HepG2 (cell line): ENCODE measurements around the gene DLL4. TPM values are rescaled to one million over a fixed set of nuclear protein-coding genes. Genes with fewer than 3 reads are reported as not detected.
A peak's percentile ranks its signal among the peaks of the same experiment; 100 is the strongest.

Source experiments
- ATAC-seq: fragments of 200-7000 bp; cut with Tn5 transposase; 3 replicates; pipeline ENCODE4 v1.9.1; 2020; ENCODE audit warnings: mild to moderate bottlenecking, moderate library complexity
- BruUV-seq: library from RNA; stranded (reverse); fragments of 400-500 nt; replicated peaks from 2 replicates; lab custom pipeline; 2021; lab: Mats Ljungman, UMichigan
- CTCF ChIA-PET: fragments of 300-600 bp; formaldehyde crosslinking; extraction: SDS; loops from one replicate; lab custom pipeline; 2021; ENCODE audit warnings: low total read pairs, inconsistent platforms, low intra/inter-chr PET ratio; lab: Yijun Ruan, JAX
- POLR2A ChIA-PET: fragments of 350-600 bp; sonication (Branson Sonifier 250); formaldehyde crosslinking; loops from one replicate; lab custom pipeline; 2020; ENCODE audit warnings: antibody characterized with exemption, inconsistent platforms; lab: Yijun Ruan, JAX
- DNase-seq: peaks from one replicate; pipeline ENCODE4 v3.0.0-alpha.2; 2015; ENCODE audit warnings: low spot score
- FAIRE-seq: peaks from 3 replicates; lab custom pipeline; 2011; peaks lifted over from hg19 to GRCh38; lab: Jason Lieb, UNC
- H2AFZ ChIP-seq: one replicate; pipeline ENCODE4 v1.6.1; 2011; ENCODE audit warnings: low read length, inconsistent platforms
- H3K27ac ChIP-seq: fragments of 300-600 bp; 3 replicates; pipeline ENCODE4 v1.8.0; 2011; ENCODE audit warnings: mixed run types, mild to moderate bottlenecking, mixed read lengths, low read length, inconsistent platforms; ENCODE audit not compliant: insufficient read depth; ENCODE audit errors: extremely low read length
- H3K27me3 ChIP-seq, 2 experiments: fragments of 200-600 bp in 1 of 2; 2 replicates in 1 of 2; 3 replicates in 1 of 2; pipeline versions ENCODE4 v1.6.0 to v1.8.0; 2011; ENCODE audit warnings: low read length in 2 of 2, mild to moderate bottlenecking in 2 of 2, moderate library complexity in 2 of 2, inconsistent platforms in 1 of 2; ENCODE audit not compliant: insufficient read depth in 2 of 2, control insufficient read depth in 1 of 2
- H3K36me3 ChIP-seq, 2 experiments: fragments of 200-600 bp in 1 of 2; replicated peaks in 1 of 2; 2 replicates in 1 of 2; 3 replicates in 1 of 2; pipeline versions ENCODE4 v1.5.1 to v1.8.0; 2011; ENCODE audit warnings: low read length in 2 of 2, inconsistent platforms in 1 of 2; ENCODE audit not compliant: insufficient read depth in 2 of 2, control insufficient read depth in 1 of 2
- H3K4me1 ChIP-seq: 2 replicates; pipeline ENCODE4 v1.5.1; 2012; ENCODE audit warnings: low read length, inconsistent platforms; ENCODE audit not compliant: insufficient read depth
- H3K4me2 ChIP-seq: 2 replicates; pipeline ENCODE4 v1.6.0; 2011; ENCODE audit warnings: low read depth, low read length, inconsistent platforms
- H3K4me3 ChIP-seq, 3 experiments: fragments of 200-600 bp in 1 of 3; sonication (generic), shearing (Covaris generic) in 1 of 3; replicated peaks in 1 of 3; 2 replicates each; pipeline ENCODE4 v1.5.1; 2011 to 2016; ENCODE audit warnings: low read length in 3 of 3, inconsistent platforms in 2 of 3, low read depth in 2 of 3, mild to moderate bottlenecking in 2 of 3, control low read depth in 1 of 3, mixed read lengths in 1 of 3; ENCODE audit not compliant: insufficient read depth in 1 of 3
- H3K79me2 ChIP-seq: one replicate; pipeline ENCODE4 v1.6.1; 2011; ENCODE audit warnings: low read length, inconsistent platforms; ENCODE audit not compliant: insufficient read depth
- H3K9ac ChIP-seq: 2 replicates; pipeline ENCODE4 v1.6.0; 2011; ENCODE audit warnings: mild to moderate bottlenecking, low read depth, low read length, inconsistent platforms; ENCODE audit not compliant: insufficient read depth
- H3K9me3 ChIP-seq: 2 replicates; pipeline ENCODE4 v1.5.1; 2012; ENCODE audit warnings: mild to moderate bottlenecking, low read length
- H4K20me1 ChIP-seq: 2 replicates; pipeline ENCODE4 v1.6.0; 2011; ENCODE audit warnings: inconsistent platforms, mild to moderate bottlenecking, low read length, moderate library complexity; ENCODE audit not compliant: insufficient read depth
- AGO1 ChIP-seq: fragments of 200-400 bp; formaldehyde crosslinking; IDR thresholded peaks from 2 replicates; pipeline ENCODE4 v1.6.1; 2017; ENCODE audit warnings: mild to moderate bottlenecking, low read depth, low read length, moderate library complexity; ENCODE audit not compliant: poor library complexity, severe bottlenecking
- DNMT3B ChIP-seq: conservative IDR thresholded peaks from 2 replicates; pipeline ENCODE4 v1.6.1; 2016; ENCODE audit warnings: missing biosample characterization, control low read depth
- DR1 ChIP-seq: sonication (generic); formaldehyde crosslinking; IDR thresholded peaks from 2 replicates; pipeline ENCODE4 v1.8.0; 2021; ENCODE audit warnings: mild to moderate bottlenecking, missing genetic modification reagents, inconsistent platforms
- FOXJ3 ChIP-seq: sonication (generic); formaldehyde crosslinking; IDR thresholded peaks from 2 replicates; pipeline ENCODE4 v1.4.0; 2020; ENCODE audit warnings: missing genetic modification reagents, mild to moderate bottlenecking, borderline replicate concordance
- HDAC1 ChIP-seq: sonication (generic); formaldehyde crosslinking; IDR thresholded peaks from 2 replicates; pipeline ENCODE4 v1.5.1; 2020; ENCODE audit warnings: mild to moderate bottlenecking, missing genetic modification reagents
- KLF11 ChIP-seq: IDR thresholded peaks from 2 replicates; pipeline ENCODE4 v1.6.1; 2016; ENCODE audit warnings: missing compliant biosample characterization
- MAFG ChIP-seq: sonication (generic); formaldehyde crosslinking; IDR thresholded peaks from 2 replicates; pipeline ENCODE4 v1.5.1; 2020; ENCODE audit warnings: mild to moderate bottlenecking, missing genetic modification reagents
- NFKB2 ChIP-seq: sonication (generic); formaldehyde crosslinking; IDR thresholded peaks from 2 replicates; pipeline ENCODE4 v1.4.0; 2020; ENCODE audit warnings: missing genetic modification reagents, borderline replicate concordance
- RERE ChIP-seq: IDR thresholded peaks from 2 replicates; pipeline ENCODE4 v1.6.1; 2016; ENCODE audit warnings: low read depth, missing genetic modification reagents, missing compliant biosample characterization
- RFXANK ChIP-seq: IDR thresholded peaks from 2 replicates; pipeline ENCODE4 v1.6.1; 2016
- SRSF1 ChIP-seq: fragments of 200-400 bp; formaldehyde crosslinking; optimal IDR thresholded peaks from 2 replicates; pipeline ENCODE3; 2017; ENCODE audit warnings: mild to moderate bottlenecking, low read depth, low read length, moderate library complexity
- XRCC5 ChIP-seq: fragments of 200-400 bp; formaldehyde crosslinking; optimal IDR thresholded peaks from 2 replicates; pipeline ENCODE3; 2017; ENCODE audit warnings: mild to moderate bottlenecking, low read length
- ZFP41 ChIP-seq: sonication (generic); formaldehyde crosslinking; IDR thresholded peaks from 2 replicates; pipeline ENCODE4 v1.4.0; 2020; ENCODE audit warnings: mild to moderate bottlenecking, missing genetic modification reagents, borderline replicate concordance
- ZNF562 ChIP-seq: sonication (generic); formaldehyde crosslinking; IDR thresholded peaks from 2 replicates; pipeline ENCODE4 v1.8.0; 2022; ENCODE audit warnings: missing genetic modification reagents, borderline replicate concordance
- WGBS: methylation state at CpG from one replicate; pipeline ENCODE4 v1.1.6; 2017; ENCODE audit warnings: low lambda C conversion rate; 5-methylcytosine and 5-hydroxymethylcytosine counted together
- in situ Hi-C: cut with HindIII; loops from 2 replicates; pipeline ENCODE4 v1.10.0; 2017; ENCODE audit warnings: low pct_unique_long_range_greater_than_20kb; ENCODE audit not compliant: extremely low pct_ligation_motif_present
- intact Hi-C: fragments of 100-400 bp; cut with micrococcal nuclease; formaldehyde crosslinking; loops from one replicate; pipeline ENCODE4 v1.10.0; 2022; ENCODE audit not compliant: unreplicated experiment
- polyA plus RNA-seq, 8 experiments: library from polyadenylated mRNA; depleted of rRNA in 3 of 8; stranded (reverse) in 7 of 8; unstranded in 1 of 8; fragments of >200 nt; fragmentation: Illumina TruSeq in 4 of 8; extraction: Trizol in 4 of 8; gene quantifications; 2 replicates each; pipeline versions ENCODE4 v1.2.1 to v1.2.3, GENCODE V29; 2011 to 2016; ENCODE audit warnings: low read depth in 4 of 8, missing spikeins in 1 of 8, mixed read lengths in 1 of 8; ENCODE audit not compliant: insufficient read depth in 1 of 8
- total RNA-seq, 5 experiments: library from RNA; depleted of rRNA; stranded (reverse); fragments of >200 nt; fragmentation: Illumina TruSeq; extraction: Trizol; gene quantifications; 2 replicates each; pipeline ENCODE4 v1.2.3, GENCODE V29; 2016; ENCODE audit warnings: low read depth in 1 of 5
- TF ChIP-seq, protein P1 (sequence below): sonication (generic); IDR thresholded peaks from 2 replicates; pipeline ENCODE4 v1.6.1; 2016; ENCODE audit warnings: low read depth, borderline replicate concordance
- TF ChIP-seq, protein P2 (sequence below): IDR thresholded peaks from 2 replicates; pipeline ENCODE4 v1.6.1; 2016; ENCODE audit warnings: mild to moderate bottlenecking, missing biosample characterization, missing genetic modification reagents

The DLL4 gene
- total and polyA plus RNA-seq, 2 of the 13 experiments (the other 11 are each of a cell fraction or from before 2014, with no cell fraction given), result 0.20 to 0.25 TPM

GRCh38 chr15:40941068-40941527 is 12.0 kb downstream of the DLL4 start (continued):
- TF ChIP-seq DNMT3B (CRISPR knock-in tag), result 0 out of 2 replicates have a peak, but pooled peaks have one; percentile 32
- no peak for TF ChIP-seq DR1 (CRISPR knock-in tag)
- TF ChIP-seq ZFP41, result no peak

GRCh38 chr15:40941528-40942336 is 12.6 kb downstream of the DLL4 start:
- Histone ChIP-seq H3K27me3 (peaks cover 0 to 42% of the 10 kb centered on the region in 2 experiments; a peak in 3 of 5 replicates), H3K4me2 (peak overlapping the region; percentile 99), H3K36me3 (no peaks in the 10 kb centered on the region), H3K9me3 (no peaks in the 10 kb centered on the region), H3K4me3 (peak overlapping the region; percentile 52 to 78 (median 66)), H3K79me2 (no peaks in the 10 kb centered on the region), H4K20me1 (no peaks in the 10 kb centered on the region), H3K9ac (peak overlapping the region; percentile 51), H3K27ac (peak overlapping the region; percentile 51), H3K4me1 (peaks cover 58% of the 10 kb centered on the region), H2AFZ (peak overlapping the region; percentile 44)
- WGBS, result 3% methylated on average over 5 of the region's 92 CpGs
- FAIRE-seq, result no peak
- POLR2A ChIA-PET, result interaction anchor here (0.7 to 2.1 kb wide), 6 partner anchors 9 to 246 kb away, joined by 3 to 10 read pairs (median 4); partner anchors contain the start of gene DLL4
- intact Hi-C loops (loop anchor here (5.0 kb wide), 1 partner anchor 34 kb away; no protein-coding TSS in a partner anchor), in situ Hi-C loops (no loop called here)
- CTCF ChIA-PET, result interaction anchor here (0.8 to 1.3 kb wide), 2 partner anchors 79 to 80 kb away, joined by 3 read pairs; no protein-coding TSS in a partner anchor
- DNase-seq, result peak; percentile 59
- BruUV-seq, result no TSS peak
- ATAC-seq, result peak; percentile 77
- no peak for TF ChIP-seq MAFG (CRISPR knock-in tag)
- TF ChIP-seq RFXANK (CRISPR knock-in tag), result no peak
- TF ChIP-seq RERE (CRISPR knock-in tag), result no peak
- no peak for TF ChIP-seq KLF11 (CRISPR knock-in tag)
- TF ChIP-seq, protein P1, sequence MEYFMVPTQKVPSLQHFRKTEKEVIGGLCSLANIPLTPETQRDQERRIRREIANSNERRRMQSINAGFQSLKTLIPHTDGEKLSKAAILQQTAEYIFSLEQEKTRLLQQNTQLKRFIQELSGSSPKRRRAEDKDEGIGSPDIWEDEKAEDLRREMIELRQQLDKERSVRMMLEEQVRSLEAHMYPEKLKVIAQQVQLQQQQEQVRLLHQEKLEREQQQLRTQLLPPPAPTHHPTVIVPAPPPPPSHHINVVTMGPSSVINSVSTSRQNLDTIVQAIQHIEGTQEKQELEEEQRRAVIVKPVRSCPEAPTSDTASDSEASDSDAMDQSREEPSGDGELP, result no peak
- TF ChIP-seq XRCC5, result peak; percentile 38
- TF ChIP-seq FOXJ3 (CRISPR knock-in tag), result no peak
- peak; percentile 64; the same call in 1 of the 2 replicates for TF ChIP-seq NFKB2 (CRISPR knock-in tag)
- no peak for TF ChIP-seq SRSF1
- peak; percentile 40; the same call in 1 of the 2 replicates for TF ChIP-seq HDAC1 (CRISPR knock-in tag)
- TF ChIP-seq ZNF562 (CRISPR knock-in tag), result no peak
- TF ChIP-seq, protein P2, sequence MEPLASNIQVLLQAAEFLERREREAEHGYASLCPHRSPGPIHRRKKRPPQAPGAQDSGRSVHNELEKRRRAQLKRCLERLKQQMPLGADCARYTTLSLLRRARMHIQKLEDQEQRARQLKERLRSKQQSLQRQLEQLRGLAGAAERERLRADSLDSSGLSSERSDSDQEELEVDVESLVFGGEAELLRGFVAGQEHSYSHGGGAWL, result 0 out of 2 replicates have a peak, but pooled peaks have one; percentile 3
- no peak for TF ChIP-seq AGO1
